Measurements from ENCODE around the gene DNAH3.

Gene DNAH3

GRCh38 chr16:20928774-20929411, 221.8 kb downstream of the DNAH3 start:
- TF ChIP-seq GATA1 (IDR thresholded peaks at IDR 0.05; ENCODE audit: low read depth, low read length) (no peak), POLR2A (IDR thresholded peaks at IDR 0.05; ENCODE audit: low read length) (no peak)
- DNase-seq = no peak

- no peak for DNase-seq
- TF ChIP-seq POLR2A (IDR thresholded peaks at IDR 0.05; ENCODE audit: low read length) (no peak), GATA1 (IDR thresholded peaks at IDR 0.05; ENCODE audit: low read depth, low read length) (no peak)
Observed at GRCh38 chr16:20925751-20926150, 224.9 kb downstream of the DNAH3 start.

GRCh38 chr16:20923876-20924275, 226.8 kb downstream of the DNAH3 start:
- DNase-seq = no peak
- TF ChIP-seq POLR2A (IDR thresholded peaks at IDR 0.05; ENCODE audit: low read length) (no peak), GATA1 (IDR thresholded peaks at IDR 0.05; ENCODE audit: low read depth, low read length) (no peak)

GRCh38 chr16:20920799-20921198, 229.8 kb downstream of the DNAH3 start:
- no peak for TF ChIP-seq POLR2A (IDR thresholded peaks at IDR 0.05; ENCODE audit: low read length)
- no peak for TF ChIP-seq GATA1 (IDR thresholded peaks at IDR 0.05; ENCODE audit: low read depth, low read length)
- DNase-seq = no peak

- no peak for DNase-seq
- TF ChIP-seq GATA1 (IDR thresholded peaks at IDR 0.05; ENCODE audit: low read depth, low read length) = no peak
- no peak for TF ChIP-seq POLR2A (IDR thresholded peaks at IDR 0.05; ENCODE audit: low read length)
Observed at GRCh38 chr16:20920091-20920490, 230.6 kb downstream of the DNAH3 start.

GRCh38 chr16:20918486-20919239, 232.0 kb downstream of the DNAH3 start:
- DNase-seq = no peak
- TF ChIP-seq GATA1 (IDR thresholded peaks at IDR 0.05; ENCODE audit: low read depth, low read length) (no peak), POLR2A (IDR thresholded peaks at IDR 0.05; ENCODE audit: low read length) (no peak)

- no peak for DNase-seq
- TF ChIP-seq GATA1 (IDR thresholded peaks at IDR 0.05; ENCODE audit: low read depth, low read length) (no peak), POLR2A (IDR thresholded peaks at IDR 0.05; ENCODE audit: low read length) (no peak)
Observed at GRCh38 chr16:20916942-20917341, 233.7 kb downstream of the DNAH3 start.

- no peak for TF ChIP-seq POLR2A (IDR thresholded peaks at IDR 0.05; ENCODE audit: low read length)
- no peak for TF ChIP-seq GATA1 (IDR thresholded peaks at IDR 0.05; ENCODE audit: low read depth, low read length)
- no peak for DNase-seq
Observed at GRCh38 chr16:20916289-20916688, 234.4 kb downstream of the DNAH3 start.

- TF ChIP-seq GATA1 (IDR thresholded peaks at IDR 0.05; ENCODE audit: low read depth, low read length) = no peak
- TF ChIP-seq POLR2A (IDR thresholded peaks at IDR 0.05; ENCODE audit: low read length) = no peak
- DNase-seq = no peak
Observed at GRCh38 chr16:20911361-20911760, 239.3 kb downstream of the DNAH3 start.

GRCh38 chr16:20910781-20911321, 239.8 kb downstream of the DNAH3 start:
- DNase-seq = no peak
- no peak for TF ChIP-seq POLR2A (IDR thresholded peaks at IDR 0.05; ENCODE audit: low read length)
- no peak for TF ChIP-seq GATA1 (IDR thresholded peaks at IDR 0.05; ENCODE audit: low read depth, low read length)

GRCh38 chr16:20906341-20907255, 244.0 kb downstream of the DNAH3 start:
- TF ChIP-seq POLR2A (IDR thresholded peaks at IDR 0.05; ENCODE audit: low read length) (no peak), GATA1 (IDR thresholded peaks at IDR 0.05; ENCODE audit: low read depth, low read length) (no peak)
- DNase-seq = no peak

GRCh38 chr16:20905576-20905975, 245.1 kb downstream of the DNAH3 start:
- TF ChIP-seq GATA1 (IDR thresholded peaks at IDR 0.05; ENCODE audit: low read depth, low read length) (no peak), POLR2A (IDR thresholded peaks at IDR 0.05; ENCODE audit: low read length) (no peak)
- DNase-seq = no peak

- DNase-seq = peak; percentile 42 to 43
- TF ChIP-seq GATA1 (IDR thresholded peaks at IDR 0.05; ENCODE audit: low read depth, low read length) = no peak
- TF ChIP-seq POLR2A (IDR thresholded peaks at IDR 0.05; ENCODE audit: low read length) = no peak
Observed at GRCh38 chr16:20904507-20905081, 246.1 kb downstream of the DNAH3 start.

Data from erythroblast (primary cell).